ENCODE results near the gene ABR.
"Not testable (repeated sequence)": the region's sequence is repeated elsewhere in the genome, so short reads cannot be mapped to it uniquely, and the experiment has no call there.

Gene ABR

GRCh38 chr17:1071103-1071825 is 108.5 kb downstream of the ABR start:
- no peak for DNase-seq (ENCODE audit: low spot score)

- DNase-seq (ENCODE audit: low spot score) = no peak
Measured at GRCh38 chr17:1070411-1070810, 109.4 kb downstream of the ABR start.

- no peak for DNase-seq (ENCODE audit: low spot score)
Measured at GRCh38 chr17:1069847-1070246, 109.9 kb downstream of the ABR start.

GRCh38 chr17:1068356-1068755 is 111.4 kb downstream of the ABR start:
- DNase-seq (ENCODE audit: low spot score) = no peak

- peak; percentile 10 for DNase-seq (ENCODE audit: low spot score)
Measured at GRCh38 chr17:1067282-1067956, 112.4 kb downstream of the ABR start.

GRCh38 chr17:1065416-1065815 is 114.4 kb downstream of the ABR start:
- not testable (repeated sequence) for DNase-seq (ENCODE audit: low spot score)

GRCh38 chr17:1060991-1061390 is 118.8 kb downstream of the ABR start:
- DNase-seq (ENCODE audit: low spot score) = peak; percentile 86

- no peak for DNase-seq (ENCODE audit: low spot score)
Measured at GRCh38 chr17:1059131-1059795, 120.5 kb downstream of the ABR start.

GRCh38 chr17:1058423-1059130 is 121.2 kb downstream of the ABR start:
- DNase-seq (ENCODE audit: low spot score) = peak; percentile 54

GRCh38 chr17:1056761-1057160 is 123.0 kb downstream of the ABR start:
- DNase-seq (ENCODE audit: low spot score) = no peak

- DNase-seq (ENCODE audit: low spot score) = no peak
Measured at GRCh38 chr17:1055751-1056645, 123.8 kb downstream of the ABR start.

- no peak for DNase-seq (ENCODE audit: low spot score)
Measured at GRCh38 chr17:1055231-1055630, 124.5 kb downstream of the ABR start.

GRCh38 chr17:1054656-1055055 is 125.1 kb downstream of the ABR start:
- DNase-seq (ENCODE audit: low spot score) = no peak

GRCh38 chr17:1053661-1054360 is 126.0 kb downstream of the ABR start:
- no peak for DNase-seq (ENCODE audit: low spot score)

GRCh38 chr17:1050996-1051925 is 128.5 kb downstream of the ABR start:
- no peak for DNase-seq (ENCODE audit: low spot score)

GRCh38 chr17:1050246-1050995 is 129.4 kb downstream of the ABR start:
- DNase-seq (ENCODE audit: low spot score) = no peak

GRCh38 chr17:1049446-1050225 is 130.1 kb downstream of the ABR start:
- DNase-seq (ENCODE audit: low spot score) = no peak

GRCh38 chr17:1048516-1049115 is 131.2 kb downstream of the ABR start:
- DNase-seq (ENCODE audit: low spot score) = not testable (repeated sequence)
